ACC112 (cell line): ENCODE results near the gene ZDHHC20.

Experiments used
- H2AFZ ChIP-seq: fragments of 200-600 bp; sonication (generic); one replicate; pipeline ENCODE4 v1.6.0; 2017; ENCODE audit warnings: antibody characterized with exemption, low read length; ENCODE audit not compliant: unreplicated experiment
- H3K27ac ChIP-seq: fragments of 200-600 bp; sonication (generic); 2 replicates; pipeline ENCODE4 v1.5.1; 2014; ENCODE audit warnings: low read depth, mild to moderate bottlenecking, antibody characterized with exemption, low read length, moderate library complexity
- H3K27me3 ChIP-seq: fragments of 200-600 bp; sonication (generic); 2 replicates; pipeline ENCODE4 v1.6.1; 2014; ENCODE audit warnings: mild to moderate bottlenecking, antibody characterized with exemption, low read length, moderate library complexity, mixed read lengths; ENCODE audit not compliant: insufficient read depth
- H3K36me3 ChIP-seq: fragments of 200-600 bp; sonication (generic); 2 replicates; pipeline ENCODE4 v1.6.1; 2016; ENCODE audit warnings: mild to moderate bottlenecking, antibody characterized with exemption, low read length, moderate library complexity, mixed read lengths; ENCODE audit not compliant: insufficient read depth
- H3K4me1 ChIP-seq: fragments of 200-600 bp; sonication (generic); one replicate; pipeline ENCODE4 v1.6.1; 2016; ENCODE audit warnings: low read length, mixed read lengths; ENCODE audit not compliant: insufficient read depth, unreplicated experiment, control insufficient read depth
- H3K4me3 ChIP-seq: fragments of 200-600 bp; sonication (generic); 2 replicates; pipeline ENCODE4 v1.5.1; 2014; ENCODE audit warnings: mild to moderate bottlenecking, low read depth, low read length
- H3K79me2 ChIP-seq: fragments of 200-600 bp; sonication (generic); one replicate; pipeline ENCODE4 v1.6.0; 2016; ENCODE audit warnings: low read length; ENCODE audit not compliant: control insufficient read depth, unreplicated experiment, insufficient read depth

ZDHHC20 gene

DNA sequence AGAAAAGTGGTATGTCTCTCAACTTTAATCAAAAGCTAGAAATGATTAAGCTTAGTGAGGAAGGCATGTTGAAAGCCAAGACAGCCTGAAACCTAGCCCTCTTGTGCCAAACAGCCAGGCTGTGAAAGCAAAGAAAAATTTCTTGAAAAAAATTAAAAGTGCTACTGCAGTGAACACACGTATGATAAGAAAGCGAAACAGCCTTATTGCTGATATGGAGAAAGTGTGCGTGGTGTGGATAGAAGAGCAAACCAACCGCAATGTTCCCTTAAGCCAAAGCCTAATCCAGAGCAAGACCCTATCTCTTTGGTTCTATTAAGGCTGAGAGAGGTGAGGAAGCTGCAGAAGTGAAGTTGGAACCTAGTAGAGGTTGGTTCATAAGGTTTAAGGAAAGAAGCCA lies 96.4 kb downstream of the ZDHHC20 start:
- H2AFZ ChIP-seq = no peak overlapping the region
- no peaks in the 10 kb centered on the region for H3K79me2 ChIP-seq
- H3K4me3 ChIP-seq = no peak overlapping the region
- H3K36me3 ChIP-seq = no peaks in the 10 kb centered on the region
- H3K27me3 ChIP-seq = 0 out of 2 replicates have a peak, but pooled peaks cover 7% of the 10 kb centered on the region
- no peaks in the 10 kb centered on the region for H3K4me1 ChIP-seq
- H3K27ac ChIP-seq = no peak overlapping the region

GRCh38 chr13:21361706-21362105 lies 97.4 kb downstream of the ZDHHC20 start:
- no peaks in the 10 kb centered on the region for H3K79me2 ChIP-seq
- H3K4me3 ChIP-seq = no peak overlapping the region
- H2AFZ ChIP-seq = no peak overlapping the region
- 0 out of 2 replicates have a peak, but pooled peaks cover 7% of the 10 kb centered on the region for H3K27me3 ChIP-seq
- H3K36me3 ChIP-seq = no peaks in the 10 kb centered on the region
- H3K4me1 ChIP-seq = no peaks in the 10 kb centered on the region
- no peak overlapping the region for H3K27ac ChIP-seq

DNA sequence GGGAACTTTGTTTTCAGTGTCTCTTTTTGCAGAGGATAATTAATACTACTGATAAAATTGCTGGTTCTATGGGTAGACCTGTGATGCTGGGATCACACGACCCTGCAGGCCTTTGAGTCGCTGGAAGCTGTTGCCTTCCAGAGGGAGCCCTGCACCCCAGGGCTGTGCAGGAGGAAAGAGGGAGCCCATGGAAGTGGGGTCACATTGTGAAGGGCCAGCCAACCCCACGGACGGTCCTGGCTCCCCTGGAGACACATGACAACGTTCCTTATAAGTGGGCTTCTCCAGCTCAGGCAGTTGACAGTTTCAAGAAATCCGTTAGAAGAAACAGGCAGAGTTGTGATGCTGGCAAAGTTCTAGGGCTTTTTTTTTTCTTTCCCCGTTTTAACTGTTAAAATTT lies 98.0 kb downstream of the ZDHHC20 start:
- Histone ChIP-seq H3K4me1 (no peaks in the 10 kb centered on the region), H3K79me2 (no peaks in the 10 kb centered on the region), H3K36me3 (no peaks in the 10 kb centered on the region), H3K27ac (no peak overlapping the region), H3K27me3 (0 out of 2 replicates have a peak, but pooled peaks cover 7% of the 10 kb centered on the region), H3K4me3 (no peak overlapping the region), H2AFZ (no peak overlapping the region)

DNA sequence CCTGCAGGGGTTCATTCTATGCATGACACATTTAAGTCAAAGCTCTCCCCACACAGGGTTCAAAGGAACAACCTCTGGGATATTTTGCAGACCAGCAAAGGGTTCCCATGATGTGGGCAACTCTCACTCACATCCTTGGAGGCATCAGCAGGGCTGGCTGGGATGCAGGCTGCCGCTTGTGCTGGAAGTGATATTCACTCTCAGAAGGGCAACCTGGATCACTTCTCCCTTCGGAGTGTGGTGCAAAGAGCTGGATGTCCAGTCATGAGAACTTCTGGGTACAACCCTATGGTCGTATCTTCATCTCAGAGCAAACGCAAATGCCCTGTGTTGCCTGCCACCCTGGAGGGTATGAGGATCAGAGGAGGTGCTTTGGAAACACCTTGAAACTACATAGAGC lies 98.6 kb downstream of the ZDHHC20 start:
- H3K36me3 ChIP-seq = no peaks in the 10 kb centered on the region

GRCh38 chr13:21359855-21360254 lies 99.2 kb downstream of the ZDHHC20 start:
- Histone ChIP-seq H3K4me1 (no peaks in the 10 kb centered on the region), H2AFZ (no peak overlapping the region), H3K27me3 (0 out of 2 replicates have a peak, but pooled peaks cover 7% of the 10 kb centered on the region), H3K4me3 (no peak overlapping the region), H3K36me3 (no peaks in the 10 kb centered on the region), H3K79me2 (no peaks in the 10 kb centered on the region), H3K27ac (no peak overlapping the region)

More for the DNA sequence above, 98.6 kb downstream of the ZDHHC20 start:
- Histone ChIP-seq H3K4me1 (no peaks in the 10 kb centered on the region), H3K27me3 (0 out of 2 replicates have a peak, but pooled peaks cover 7% of the 10 kb centered on the region), H3K79me2 (no peaks in the 10 kb centered on the region), H3K27ac (no peak overlapping the region), H3K4me3 (no peak overlapping the region), H2AFZ (no peak overlapping the region)

GRCh38 chr13:21355304-21355703 lies 103.8 kb downstream of the ZDHHC20 start:
- Histone ChIP-seq H3K4me1 (no peaks in the 10 kb centered on the region), H3K27ac (no peak overlapping the region), H3K4me3 (no peak overlapping the region), H3K27me3 (no peaks in the 10 kb centered on the region), H3K36me3 (no peaks in the 10 kb centered on the region), H2AFZ (no peak overlapping the region), H3K79me2 (no peaks in the 10 kb centered on the region)

GRCh38 chr13:21354721-21355120 lies 104.4 kb downstream of the ZDHHC20 start:
- H3K27ac ChIP-seq = no peak overlapping the region
- no peaks in the 10 kb centered on the region for H3K4me1 ChIP-seq
- no peaks in the 10 kb centered on the region for H3K79me2 ChIP-seq
- H3K27me3 ChIP-seq = no peaks in the 10 kb centered on the region
- no peak overlapping the region for H2AFZ ChIP-seq
- H3K36me3 ChIP-seq = no peaks in the 10 kb centered on the region
- no peak overlapping the region for H3K4me3 ChIP-seq

DNA sequence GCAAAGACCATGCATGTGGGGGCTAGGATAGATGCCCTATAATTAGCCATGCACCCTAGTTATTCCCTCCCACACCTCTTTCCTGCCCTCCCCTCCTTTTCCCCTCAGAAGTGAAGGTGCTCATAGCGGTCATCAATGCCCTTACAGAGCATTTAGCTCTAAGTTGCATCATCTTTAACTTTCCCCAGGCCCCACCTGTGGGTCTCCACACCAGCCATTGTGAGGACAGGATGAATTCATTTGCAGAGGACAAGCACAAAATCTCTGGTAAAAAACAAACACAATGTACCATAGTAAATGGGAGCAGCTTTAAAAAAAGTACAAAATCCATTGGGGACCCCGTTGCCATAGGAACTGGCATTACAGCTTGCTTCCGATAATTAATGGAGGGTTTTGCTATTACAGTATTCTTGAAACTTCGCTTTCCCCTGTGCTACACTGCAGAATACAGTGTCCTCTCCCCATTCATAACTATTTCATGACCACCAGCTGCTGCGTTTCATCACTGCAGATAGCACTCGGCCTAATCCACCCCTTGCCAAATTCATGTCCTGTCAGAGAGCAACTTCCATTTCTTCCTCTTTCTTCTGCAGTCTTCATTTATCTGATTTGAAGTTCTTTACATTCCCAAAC lies 110.5 kb downstream of the ZDHHC20 start:
- Histone ChIP-seq H3K79me2 (no peaks in the 10 kb centered on the region), H2AFZ (no peak overlapping the region), H3K36me3 (no peaks in the 10 kb centered on the region), H3K27ac (no peak overlapping the region), H3K4me3 (no peak overlapping the region), H3K4me1 (no peaks in the 10 kb centered on the region), H3K27me3 (no peaks in the 10 kb centered on the region)

DNA sequence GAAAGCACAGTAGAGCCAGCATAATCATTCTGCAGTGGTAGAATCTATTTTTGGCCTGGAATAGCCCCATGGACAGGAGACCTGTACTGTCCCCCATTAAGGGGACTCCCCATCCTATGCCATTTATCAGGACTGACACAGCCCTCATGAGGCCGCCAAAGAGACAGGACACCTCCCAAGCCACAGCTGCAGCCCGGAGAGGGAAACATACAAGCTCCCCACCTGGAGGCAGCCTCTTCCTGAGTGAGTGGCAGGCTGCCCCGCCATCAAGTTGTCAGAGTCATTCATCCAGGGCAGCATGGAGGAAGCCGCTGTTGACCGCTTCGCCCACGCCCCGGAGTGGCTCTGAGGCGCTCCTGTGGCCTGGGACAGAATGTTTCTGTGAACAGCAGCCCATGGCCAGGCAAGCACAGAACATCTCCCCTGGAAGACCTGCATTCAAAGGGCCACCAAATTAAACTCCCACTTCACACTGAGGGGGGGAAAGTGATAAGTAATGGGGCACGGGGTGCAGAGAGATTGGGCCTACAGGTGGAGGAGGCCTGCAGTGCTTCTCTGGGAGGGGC lies 111.3 kb downstream of the ZDHHC20 start:
- no peaks in the 10 kb centered on the region for H3K4me1 ChIP-seq
- H2AFZ ChIP-seq = no peak overlapping the region
- H3K4me3 ChIP-seq = no peak overlapping the region
- no peaks in the 10 kb centered on the region for H3K27me3 ChIP-seq
- H3K79me2 ChIP-seq = no peaks in the 10 kb centered on the region
- no peak overlapping the region for H3K27ac ChIP-seq
- no peaks in the 10 kb centered on the region for H3K36me3 ChIP-seq

DNA sequence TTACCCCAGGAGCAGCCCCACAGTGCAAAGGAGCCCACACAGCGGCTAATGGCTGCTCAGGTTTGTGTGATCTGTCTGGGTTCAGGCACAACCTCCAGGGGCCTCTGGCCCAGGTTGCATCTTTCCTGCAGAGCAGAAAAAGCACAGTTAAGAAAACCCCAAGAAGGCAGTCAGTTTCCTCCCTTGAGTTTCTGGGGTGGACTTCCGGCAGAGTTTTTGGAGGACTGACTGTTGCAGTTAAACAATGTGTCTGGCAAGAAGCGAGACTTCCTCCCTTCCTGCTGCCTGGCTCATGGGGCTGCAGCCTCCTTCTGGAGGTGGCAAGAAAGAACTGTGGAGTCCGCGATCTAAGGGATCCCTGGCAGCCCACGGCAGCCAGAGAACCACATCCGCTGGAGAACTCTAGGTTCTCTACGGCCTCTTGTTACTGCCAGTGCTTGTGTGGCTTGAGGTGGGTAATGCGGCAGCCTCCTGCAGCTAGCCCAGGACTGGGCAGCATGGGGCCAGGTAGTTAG lies 114.4 kb downstream of the ZDHHC20 start:
- no peaks in the 10 kb centered on the region for H3K79me2 ChIP-seq
- no peaks in the 10 kb centered on the region for H3K4me1 ChIP-seq
- H3K27ac ChIP-seq = no peak overlapping the region
- H3K36me3 ChIP-seq = no peaks in the 10 kb centered on the region
- H3K4me3 ChIP-seq = no peak overlapping the region
- no peaks in the 10 kb centered on the region for H3K27me3 ChIP-seq
- no peak overlapping the region for H2AFZ ChIP-seq

DNA sequence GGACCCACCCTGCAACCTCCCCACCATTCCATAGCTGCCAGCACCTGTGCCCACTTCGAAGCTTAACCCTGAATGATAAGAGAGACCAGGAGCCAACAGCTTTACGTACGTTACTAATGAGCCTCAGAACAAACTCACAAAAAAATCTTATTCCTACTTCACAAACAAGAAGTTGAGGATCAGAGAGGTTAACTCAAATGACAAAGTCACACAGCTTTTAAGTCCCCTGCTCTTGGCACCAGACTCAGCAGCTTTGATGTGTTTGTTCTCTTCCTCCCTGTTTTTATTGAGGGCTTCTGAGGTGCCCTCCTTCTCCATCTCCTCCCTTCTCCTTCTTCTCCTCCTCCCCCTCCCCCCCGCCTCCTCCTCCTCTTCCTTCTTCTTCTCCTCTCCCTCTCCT lies 115.4 kb downstream of the ZDHHC20 start:
- Histone ChIP-seq H3K27me3 (no peaks in the 10 kb centered on the region), H3K27ac (no peak overlapping the region), H3K4me1 (no peaks in the 10 kb centered on the region), H3K4me3 (no peak overlapping the region), H2AFZ (no peak overlapping the region), H3K36me3 (no peaks in the 10 kb centered on the region), H3K79me2 (no peaks in the 10 kb centered on the region)
